ENCODE measurements around the gene MRLN. TPM values are rescaled to one million over a fixed set of nuclear protein-coding genes. Genes with fewer than 3 reads are reported as not detected.

MRLN gene
- total RNA-seq, 3 donors from 2014 or later (not counting 1 experiment from before 2014, with no cell fraction given): not detected

Other genes starting within 250 kb of the MRLN start
- gene SLC16A9, start 43.6 kb downstream of the MRLN start, total RNA-seq: not detected
- gene CCDC6, start 153.1 kb upstream of the MRLN start, total RNA-seq: 10 to 100 TPM; 19.7 to 23.4 (median 20.8) TPM